Measurements from ENCODE around the gene TMEM87B. TPM values are rescaled to one million over a fixed set of nuclear protein-coding genes. Genes with fewer than 3 reads are reported as not detected.
A peak's percentile ranks its signal among the peaks of the same experiment; 100 is the strongest.

The TMEM87B gene
- total and polyA plus RNA-seq, 2 of the 4 experiments (the other 2 are of a cell fraction): 6.3 to 12.5 TPM

DNA sequence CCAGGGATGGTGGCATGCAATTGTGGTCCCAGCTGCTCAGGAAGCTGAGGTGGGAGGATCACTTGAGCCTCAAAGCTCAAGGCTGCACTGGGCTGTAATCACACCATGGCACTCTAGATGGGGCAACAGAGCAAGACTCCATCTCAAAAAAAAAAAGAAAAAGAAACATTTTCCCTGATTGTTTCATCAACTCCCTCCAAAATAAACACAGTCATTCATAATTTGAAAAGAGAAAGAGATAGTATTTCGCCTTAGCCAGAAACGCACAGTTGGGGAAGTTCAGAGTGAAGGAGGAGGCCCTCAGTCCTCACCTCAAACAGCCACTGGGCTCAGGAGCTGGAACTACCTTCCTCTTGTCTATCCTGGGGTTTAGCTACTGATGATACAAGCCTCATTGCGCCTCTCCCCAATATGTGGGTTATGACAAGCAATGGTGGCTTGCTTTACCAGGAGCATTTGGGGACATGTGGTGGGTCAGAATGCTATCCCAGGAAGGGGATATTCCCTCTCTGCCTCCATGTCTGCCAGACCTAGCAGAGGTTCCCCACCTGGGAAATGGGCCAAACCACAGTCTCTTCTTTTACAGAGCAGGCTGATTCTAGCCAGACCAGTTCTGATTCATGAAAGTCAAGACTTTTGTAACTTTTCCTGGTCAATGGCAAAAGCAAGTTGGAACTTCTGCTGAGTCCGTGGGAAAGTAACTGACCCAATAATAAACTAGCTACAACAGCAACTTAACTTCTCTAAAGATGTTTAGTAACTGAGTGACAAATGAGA lies 22.2 kb upstream of the TMEM87B start (continued):
- TF ChIP-seq BHLHE40 (IDR thresholded peaks at IDR 0.05; ENCODE audit: low read depth, low read length): no peak

DNA sequence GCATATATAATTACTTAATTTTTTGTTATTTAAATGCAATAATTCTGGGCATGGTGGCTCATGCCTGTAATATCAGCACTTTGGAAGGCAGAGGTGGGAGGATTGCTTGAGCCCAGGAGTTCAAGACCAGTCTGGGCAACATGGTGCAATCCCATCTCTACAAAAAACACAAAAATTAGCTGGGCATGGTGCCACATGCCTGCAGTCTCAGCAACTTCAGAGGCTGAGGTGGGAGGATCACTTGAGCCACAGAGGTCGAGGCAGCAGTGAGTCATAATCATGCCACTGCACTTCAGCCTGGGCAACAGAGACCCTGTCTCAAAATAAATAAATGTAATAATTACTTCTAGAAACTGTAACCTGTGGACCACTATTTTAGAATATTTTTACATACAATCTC lies 21.5 kb upstream of the TMEM87B start:
- BruUV-seq (replicated peaks): no TSS peak
- Histone ChIP-seq H3K9me1 (ENCODE audit: insufficient read depth, low read length) (no peaks in the 10 kb centered on the region; the same call in 1 of the 2 replicates), H4K91ac (ENCODE audit: insufficient read depth, low read depth, low read length) (no peak overlapping the region), H3K9ac (ENCODE audit: low read depth, low read length) (no peak overlapping the region), H3K18ac (ENCODE audit: low read depth, low read length) (no peak overlapping the region), H3K4me3 (ENCODE audit: insufficient read depth, low read depth, low read length) (no peak overlapping the region), H2AFZ (replicated peaks; ENCODE audit: low read length, poor library complexity) (no peak overlapping the region), H3K4ac (ENCODE audit: low read depth, low read length) (no peak overlapping the region), H2BK120ac (ENCODE audit: low read depth, low read length) (no peak overlapping the region), H3K4me2 (ENCODE audit: low read depth, low read length) (no peak overlapping the region), H2AK5ac (ENCODE audit: low read depth, low read length) (no peak overlapping the region), H2BK5ac (ENCODE audit: low read depth, low read length, poor library complexity, severe bottlenecking) (no peak overlapping the region), H3K56ac (ENCODE audit: extremely low read depth, insufficient read depth, low read length) (no peak overlapping the region), H3K27me3 (ENCODE audit: control insufficient read depth, insufficient read depth, low read length) (peaks cover 1% of the 10 kb centered on the region; the same call in 1 of the 2 replicates), H2BK15ac (ENCODE audit: low read depth, low read length) (no peak overlapping the region), H3K27ac (ENCODE audit: insufficient read depth, low read length) (no peak overlapping the region), H4K8ac (ENCODE audit: low read depth in 2 of 2, low read length in 2 of 2) (no peak overlapping the region), H4K20me1 (ENCODE audit: insufficient read depth, low read length) (no peaks in the 10 kb centered on the region), H2AK9ac (replicated peaks; ENCODE audit: low read depth, low read length, poor library complexity) (no peak overlapping the region), H3K4me1 (ENCODE audit: control insufficient read depth, insufficient read depth, low read length) (peaks cover 3% of the 10 kb centered on the region; the same call in 1 of the 2 replicates), H3K36me3 (ENCODE audit: control insufficient read depth, insufficient read depth, low read length) (no peaks in the 10 kb centered on the region), H4K5ac (ENCODE audit: low read depth, low read length) (no peak overlapping the region), H2BK20ac (ENCODE audit: low read depth, low read length) (no peak overlapping the region), H3K79me1 (ENCODE audit: low read depth in 1 of 2, low read length in 2 of 2) (no peaks in the 10 kb centered on the region), H3K23ac (ENCODE audit: low read depth, low read length) (no peak overlapping the region), H3K9me3 (ENCODE audit: control insufficient read depth, insufficient read depth, low read length) (0 out of 2 replicates have a peak, but pooled peaks cover 1% of the 10 kb centered on the region), H3K14ac (replicated peaks; ENCODE audit: low read depth, low read length) (no peak overlapping the region)
- CTCF ChIA-PET: no interaction called here
- dilution Hi-C loops (cut with HindIII; ENCODE audit: low sequenced_read_pairs, unreplicated experiment): no loop called here
- POLR2A ChIA-PET (ENCODE audit: unreplicated experiment): no interaction called here
- in situ Hi-C loops (cut with MboI; ENCODE audit: low sequenced_read_pairs): no loop called here
- DNase-seq (peak; percentile 27), ATAC-seq (ENCODE audit: low read depth) (no peak)
- WGBS, 2 experiments (ENCODE audit: extremely low coverage in 2 of 2, insufficient read length in 1 of 2): no CpG with 5 or more reads among the region's 1 CpG
- no peak for TF ChIP-seq MXI1 (IDR thresholded peaks at IDR 0.05; ENCODE audit: borderline replicate concordance, low read depth, low read length)
- TF ChIP-seq, protein P1, sequence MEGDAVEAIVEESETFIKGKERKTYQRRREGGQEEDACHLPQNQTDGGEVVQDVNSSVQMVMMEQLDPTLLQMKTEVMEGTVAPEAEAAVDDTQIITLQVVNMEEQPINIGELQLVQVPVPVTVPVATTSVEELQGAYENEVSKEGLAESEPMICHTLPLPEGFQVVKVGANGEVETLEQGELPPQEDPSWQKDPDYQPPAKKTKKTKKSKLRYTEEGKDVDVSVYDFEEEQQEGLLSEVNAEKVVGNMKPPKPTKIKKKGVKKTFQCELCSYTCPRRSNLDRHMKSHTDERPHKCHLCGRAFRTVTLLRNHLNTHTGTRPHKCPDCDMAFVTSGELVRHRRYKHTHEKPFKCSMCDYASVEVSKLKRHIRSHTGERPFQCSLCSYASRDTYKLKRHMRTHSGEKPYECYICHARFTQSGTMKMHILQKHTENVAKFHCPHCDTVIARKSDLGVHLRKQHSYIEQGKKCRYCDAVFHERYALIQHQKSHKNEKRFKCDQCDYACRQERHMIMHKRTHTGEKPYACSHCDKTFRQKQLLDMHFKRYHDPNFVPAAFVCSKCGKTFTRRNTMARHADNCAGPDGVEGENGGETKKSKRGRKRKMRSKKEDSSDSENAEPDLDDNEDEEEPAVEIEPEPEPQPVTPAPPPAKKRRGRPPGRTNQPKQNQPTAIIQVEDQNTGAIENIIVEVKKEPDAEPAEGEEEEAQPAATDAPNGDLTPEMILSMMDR (conservative IDR thresholded peaks at IDR 0.05; ENCODE audit: low read depth, low read length): no peak
- TF ChIP-seq NFE2L2 (IDR thresholded peaks at IDR 0.05; ENCODE audit: low read depth, low read length): no peak
- no peak for TF ChIP-seq MAFK (IDR thresholded peaks at IDR 0.05; ENCODE audit: low read depth, low read length)
- TF ChIP-seq RCOR1 (IDR thresholded peaks at IDR 0.05; ENCODE audit: insufficient replicate concordance, low read length): no peak
- no peak for TF ChIP-seq CHD1 (IDR thresholded peaks at IDR 0.05; ENCODE audit: low read depth, low read length)
- TF ChIP-seq, protein P2, sequence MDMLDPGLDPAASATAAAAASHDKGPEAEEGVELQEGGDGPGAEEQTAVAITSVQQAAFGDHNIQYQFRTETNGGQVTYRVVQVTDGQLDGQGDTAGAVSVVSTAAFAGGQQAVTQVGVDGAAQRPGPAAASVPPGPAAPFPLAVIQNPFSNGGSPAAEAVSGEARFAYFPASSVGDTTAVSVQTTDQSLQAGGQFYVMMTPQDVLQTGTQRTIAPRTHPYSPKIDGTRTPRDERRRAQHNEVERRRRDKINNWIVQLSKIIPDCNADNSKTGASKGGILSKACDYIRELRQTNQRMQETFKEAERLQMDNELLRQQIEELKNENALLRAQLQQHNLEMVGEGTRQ (IDR thresholded peaks at IDR 0.05; ENCODE audit: low read depth, low read length): no peak
- TF ChIP-seq MAZ (IDR thresholded peaks at IDR 0.05; ENCODE audit: borderline replicate concordance, low read depth, low read length): no peak
- TF ChIP-seq, protein P3, sequence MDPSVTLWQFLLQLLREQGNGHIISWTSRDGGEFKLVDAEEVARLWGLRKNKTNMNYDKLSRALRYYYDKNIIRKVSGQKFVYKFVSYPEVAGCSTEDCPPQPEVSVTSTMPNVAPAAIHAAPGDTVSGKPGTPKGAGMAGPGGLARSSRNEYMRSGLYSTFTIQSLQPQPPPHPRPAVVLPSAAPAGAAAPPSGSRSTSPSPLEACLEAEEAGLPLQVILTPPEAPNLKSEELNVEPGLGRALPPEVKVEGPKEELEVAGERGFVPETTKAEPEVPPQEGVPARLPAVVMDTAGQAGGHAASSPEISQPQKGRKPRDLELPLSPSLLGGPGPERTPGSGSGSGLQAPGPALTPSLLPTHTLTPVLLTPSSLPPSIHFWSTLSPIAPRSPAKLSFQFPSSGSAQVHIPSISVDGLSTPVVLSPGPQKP (IDR thresholded peaks at IDR 0.05; ENCODE audit: borderline replicate concordance, low read depth, low read length): no peak
- TF ChIP-seq POLR2A (IDR thresholded peaks at IDR 0.05; ENCODE audit: low read depth, low read length): no peak
- TF ChIP-seq RAD21 (IDR thresholded peaks at IDR 0.05; ENCODE audit: low read length): no peak
- intact Hi-C loops (cut with micrococcal nuclease): no loop called here

All from IMR-90 (cell line).